DND-41 (cell line): Measurements from ENCODE around the gene IRAG1.

Experiments used
- EZH2 ChIP-seq: IDR thresholded peaks from 3 replicates; pipeline ENCODE4 v1.6.1; 2012; ENCODE audit warnings: borderline replicate concordance, low read depth, mild to moderate bottlenecking, moderate library complexity, low read length, inconsistent platforms; ENCODE audit not compliant: severe bottlenecking
- TF ChIP-seq, protein P1 (sequence below): IDR thresholded peaks from 2 replicates; pipeline ENCODE4 v1.5.1; 2012; ENCODE audit warnings: borderline replicate concordance, low read length, moderate library complexity, mild to moderate bottlenecking; ENCODE audit not compliant: poor library complexity, severe bottlenecking; ENCODE audit errors: extremely low read depth

DNA sequence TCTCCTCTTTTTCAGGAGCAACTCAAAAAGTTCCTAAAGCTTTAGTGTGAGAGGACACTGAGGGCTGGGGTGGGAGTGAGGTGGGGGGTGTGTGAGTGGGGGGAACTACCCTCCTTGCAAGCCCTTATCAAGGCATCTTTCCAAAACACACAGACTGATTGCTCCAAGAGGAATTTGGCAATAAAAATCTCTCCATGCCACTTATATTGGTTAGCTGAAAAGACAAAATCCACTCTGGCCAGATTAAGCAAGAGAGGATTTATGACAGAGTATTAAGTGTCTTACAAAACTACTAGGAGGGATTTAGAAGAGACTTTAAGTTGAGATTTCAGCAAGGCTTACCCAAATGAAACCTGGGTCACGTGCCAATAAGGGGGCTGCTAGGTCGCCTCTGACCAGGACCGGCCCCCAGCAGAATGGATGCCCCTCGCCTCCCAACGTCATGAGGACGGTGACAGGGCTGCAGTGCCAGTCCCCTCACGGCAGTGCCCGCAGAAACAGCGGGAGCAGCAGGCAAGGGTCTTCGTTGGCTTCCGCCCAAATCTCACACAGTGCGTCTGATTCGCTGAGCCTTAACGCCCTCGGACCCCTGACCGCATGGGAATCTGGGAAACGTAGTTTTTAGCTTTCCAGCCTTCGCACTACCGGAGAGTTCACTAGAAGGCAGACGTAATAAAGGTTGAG is 35.4 kb upstream of the IRAG1 start:
- TF ChIP-seq, protein P1, sequence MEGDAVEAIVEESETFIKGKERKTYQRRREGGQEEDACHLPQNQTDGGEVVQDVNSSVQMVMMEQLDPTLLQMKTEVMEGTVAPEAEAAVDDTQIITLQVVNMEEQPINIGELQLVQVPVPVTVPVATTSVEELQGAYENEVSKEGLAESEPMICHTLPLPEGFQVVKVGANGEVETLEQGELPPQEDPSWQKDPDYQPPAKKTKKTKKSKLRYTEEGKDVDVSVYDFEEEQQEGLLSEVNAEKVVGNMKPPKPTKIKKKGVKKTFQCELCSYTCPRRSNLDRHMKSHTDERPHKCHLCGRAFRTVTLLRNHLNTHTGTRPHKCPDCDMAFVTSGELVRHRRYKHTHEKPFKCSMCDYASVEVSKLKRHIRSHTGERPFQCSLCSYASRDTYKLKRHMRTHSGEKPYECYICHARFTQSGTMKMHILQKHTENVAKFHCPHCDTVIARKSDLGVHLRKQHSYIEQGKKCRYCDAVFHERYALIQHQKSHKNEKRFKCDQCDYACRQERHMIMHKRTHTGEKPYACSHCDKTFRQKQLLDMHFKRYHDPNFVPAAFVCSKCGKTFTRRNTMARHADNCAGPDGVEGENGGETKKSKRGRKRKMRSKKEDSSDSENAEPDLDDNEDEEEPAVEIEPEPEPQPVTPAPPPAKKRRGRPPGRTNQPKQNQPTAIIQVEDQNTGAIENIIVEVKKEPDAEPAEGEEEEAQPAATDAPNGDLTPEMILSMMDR: no peak
- no peak for TF ChIP-seq EZH2
